Measurements from ENCODE around the gene IL1A. TPM values are rescaled to one million over a fixed set of nuclear protein-coding genes. Genes with fewer than 3 reads are reported as not detected.

Gene IL1A
- total and polyA plus RNA-seq, 2 donors: 1.3 to 1.9 TPM

DNA sequence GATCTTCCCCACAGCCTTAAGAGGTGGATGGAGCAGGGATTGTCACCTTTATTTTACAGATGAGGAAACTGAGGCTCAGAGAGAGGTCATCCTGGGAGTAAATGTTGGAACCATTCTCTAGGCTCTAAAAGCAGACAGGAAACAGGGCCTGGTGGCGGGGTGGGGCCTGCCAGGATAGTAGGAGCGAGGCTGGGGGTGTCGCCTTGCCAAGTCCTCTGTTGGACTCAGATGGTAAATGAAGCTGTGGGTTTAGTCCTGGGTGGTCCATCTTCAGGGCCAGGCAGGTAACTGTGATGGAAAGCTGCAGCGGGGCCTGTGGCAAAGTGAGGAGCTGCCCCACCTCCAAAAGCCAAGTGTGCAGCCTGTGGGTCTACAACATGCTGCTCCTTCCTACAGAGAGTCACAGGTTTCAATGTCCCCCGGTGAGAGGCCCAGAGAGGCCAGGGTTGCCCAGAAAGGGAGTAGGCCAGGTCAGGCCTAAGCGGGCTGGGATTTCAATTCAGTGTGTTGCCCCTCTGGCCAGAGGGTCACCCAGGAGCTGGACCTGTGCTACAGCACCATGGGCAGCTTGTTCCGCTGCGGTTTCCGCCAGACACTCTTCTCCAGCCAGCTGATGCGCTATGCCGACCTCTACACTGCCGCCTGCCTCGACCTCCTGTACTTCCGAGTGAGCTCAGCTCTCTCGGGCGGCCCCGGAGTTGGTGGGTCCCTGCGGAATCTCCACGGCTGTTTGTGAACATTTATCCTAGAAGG, 56.8 kb downstream of the IL1A start:
- Histone ChIP-seq H3K4me1 (ENCODE audit: insufficient read depth) (no peaks in the 10 kb centered on the region), H3K4me3 (ENCODE audit: low read depth, low read length) (no peak overlapping the region), H3K27ac (ENCODE audit: low read depth) (no peak overlapping the region), H3K36me3 (ENCODE audit: insufficient read depth) (no peaks in the 10 kb centered on the region)
- no peak for DNase-seq (ENCODE audit: extremely low spot score)
- WGBS: 87% methylated on average over 19 of the region's 19 CpGs

DNA sequence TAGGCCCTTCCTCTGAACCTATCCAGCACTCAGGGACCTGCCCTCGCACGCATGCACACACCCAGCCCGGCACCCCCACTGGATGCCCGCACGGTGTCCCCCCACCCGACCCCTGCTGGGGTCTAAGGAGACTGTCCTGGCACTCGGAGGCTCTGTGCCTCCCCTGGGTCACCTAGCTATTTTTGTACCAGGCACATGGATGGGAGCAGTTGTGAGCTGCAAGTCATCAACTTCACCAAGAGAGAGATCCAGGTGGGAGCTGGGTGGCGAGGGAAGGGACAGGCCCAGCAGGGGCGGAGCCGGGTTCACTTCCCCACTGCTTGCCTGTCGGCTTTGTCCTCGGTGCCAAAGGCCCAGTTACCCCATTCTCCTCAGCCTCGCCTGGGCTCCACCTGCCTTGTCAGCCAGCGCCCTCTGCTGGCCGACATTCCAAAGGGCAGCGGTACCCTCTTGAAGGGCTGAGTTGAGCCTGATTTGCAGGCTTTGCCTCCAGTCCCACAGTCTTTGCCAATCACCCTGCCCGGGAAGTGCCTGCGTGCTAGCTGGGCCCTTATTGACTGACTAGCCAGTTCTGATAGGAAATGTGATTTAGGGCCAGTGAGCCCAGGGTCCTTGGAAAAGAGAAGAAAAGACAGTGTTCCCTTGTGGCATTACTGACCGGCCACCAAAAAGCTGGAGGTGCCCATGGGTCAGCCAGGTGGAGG, 57.7 kb downstream of the IL1A start:
- 32% methylated on average over 19 of the region's 19 CpGs for WGBS
- peak; percentile 51 for DNase-seq (ENCODE audit: extremely low spot score)
- Histone ChIP-seq H3K4me3 (ENCODE audit: low read depth, low read length) (no peak overlapping the region), H3K27ac (ENCODE audit: low read depth) (no peak overlapping the region), H3K4me1 (ENCODE audit: insufficient read depth) (no peaks in the 10 kb centered on the region), H3K36me3 (ENCODE audit: insufficient read depth) (no peaks in the 10 kb centered on the region)

DNA sequence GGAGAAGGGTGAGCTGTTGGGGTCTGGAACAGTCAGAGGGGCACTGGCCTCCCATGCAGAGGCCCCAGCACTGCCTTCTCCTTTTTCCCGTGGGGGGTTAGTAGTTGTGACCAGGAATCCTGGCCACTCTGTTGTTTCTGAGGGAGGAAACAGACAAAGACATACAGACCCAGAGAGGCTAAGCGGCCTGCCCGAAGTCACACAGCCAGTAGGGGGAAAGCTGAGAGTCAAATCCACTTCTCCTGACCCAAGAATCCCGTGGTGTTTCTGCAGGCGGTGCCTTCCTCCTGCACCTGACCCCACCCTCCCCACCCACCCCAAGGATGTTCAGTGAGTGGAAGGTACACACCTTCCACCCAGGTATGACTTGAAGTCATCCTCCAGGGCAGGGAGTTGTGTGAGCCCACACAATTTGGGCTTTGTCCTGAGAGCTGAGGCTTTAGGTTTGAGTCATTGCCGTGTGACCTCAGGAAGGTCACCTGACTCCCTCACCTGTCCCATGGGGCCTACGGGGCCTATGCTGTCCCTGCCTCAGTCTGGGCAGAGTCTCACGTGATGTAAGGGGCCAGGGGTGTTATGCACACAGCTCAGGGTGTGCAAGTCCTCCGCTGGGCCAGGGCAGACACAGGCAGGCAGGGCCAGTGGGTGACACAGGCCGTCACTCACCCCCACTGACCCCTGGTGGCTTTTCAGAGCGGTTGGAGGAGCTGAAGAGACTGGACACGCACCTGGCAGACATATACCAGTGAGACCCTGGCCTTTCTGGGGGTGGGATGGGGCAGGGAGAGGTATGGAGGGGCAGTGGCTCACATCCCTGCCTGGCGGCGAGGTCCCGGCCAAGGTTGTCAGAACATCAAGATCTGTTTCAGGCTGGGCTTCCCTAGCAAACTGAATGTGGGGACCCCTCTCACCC, 58.5 kb downstream of the IL1A start:
- DNase-seq (ENCODE audit: extremely low spot score): no peak
- 89% methylated on average over 15 of the region's 15 CpGs for WGBS
- H3K27ac ChIP-seq (ENCODE audit: low read depth): no peak overlapping the region

GRCh38 chr2:112724591-112725525, 59.4 kb downstream of the IL1A start:
- H3K4me3 ChIP-seq (ENCODE audit: low read depth, low read length): no peak overlapping the region
- H3K4me1 ChIP-seq (ENCODE audit: insufficient read depth): no peaks in the 10 kb centered on the region
- WGBS: 85% methylated on average over 21 of the region's 21 CpGs
- H3K36me3 ChIP-seq (ENCODE audit: insufficient read depth): no peaks in the 10 kb centered on the region
- no peak for DNase-seq (ENCODE audit: extremely low spot score)
- H3K27ac ChIP-seq (ENCODE audit: low read depth): no peak overlapping the region

More for the DNA sequence above, 58.5 kb downstream of the IL1A start:
- Histone ChIP-seq H3K4me1 (ENCODE audit: insufficient read depth) (no peaks in the 10 kb centered on the region), H3K36me3 (ENCODE audit: insufficient read depth) (no peaks in the 10 kb centered on the region), H3K4me3 (ENCODE audit: low read depth, low read length) (no peak overlapping the region)

DNA sequence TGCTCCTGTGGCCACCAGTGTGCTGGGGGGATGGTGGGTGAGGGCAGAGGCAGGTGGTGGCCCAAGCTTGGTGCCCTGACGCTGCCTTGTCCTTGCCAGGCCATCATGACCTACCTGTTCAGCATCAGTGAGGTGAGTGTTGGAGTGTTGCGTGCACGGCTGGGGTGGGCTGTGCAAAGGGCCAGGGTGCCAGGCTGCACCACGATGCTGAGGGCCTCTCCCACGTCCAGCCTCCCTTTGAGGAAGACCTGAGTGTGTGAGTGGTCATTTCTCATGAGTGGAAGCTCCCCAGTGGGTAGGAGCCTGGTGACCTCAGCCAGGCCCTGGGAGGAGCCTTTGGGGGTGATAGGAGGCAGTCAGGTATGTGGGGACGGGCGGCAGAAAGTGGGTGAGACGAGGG, 60.3 kb downstream of the IL1A start:
- Histone ChIP-seq H3K4me3 (ENCODE audit: low read depth, low read length) (no peak overlapping the region), H3K36me3 (ENCODE audit: insufficient read depth) (no peaks in the 10 kb centered on the region), H3K4me1 (ENCODE audit: insufficient read depth) (no peaks in the 10 kb centered on the region), H3K27ac (ENCODE audit: low read depth) (no peak overlapping the region)
- 95% methylated on average over 8 of the region's 8 CpGs for WGBS
- DNase-seq (ENCODE audit: extremely low spot score): no peak

Other genes starting within 250 kb of the IL1A start
- 19.6 TPM for gene POLR1B, start 242.0 kb downstream of the IL1A start, total RNA-seq
- 6.4 TPM for gene POLR1B, start 242.0 kb downstream of the IL1A start, polyA plus RNA-seq
- 3.4 TPM for gene CHCHD5, start 199.9 kb downstream of the IL1A start, total RNA-seq
- gene CHCHD5, start 199.9 kb downstream of the IL1A start, polyA plus RNA-seq: 46.0 TPM
- 59.7 TPM for gene SLC20A1, start 138.6 kb downstream of the IL1A start, total RNA-seq
- gene SLC20A1, start 138.6 kb downstream of the IL1A start, polyA plus RNA-seq: 19.6 TPM
- not detected for gene NT5DC4, start 63.5 kb downstream of the IL1A start, total RNA-seq
- not detected for gene NT5DC4, start 63.5 kb downstream of the IL1A start, polyA plus RNA-seq
- gene CKAP2L, start 19.9 kb downstream of the IL1A start, total RNA-seq: 13.5 TPM
- gene CKAP2L, start 19.9 kb downstream of the IL1A start, polyA plus RNA-seq: 0.24 TPM
- gene IL1B, start 52.3 kb upstream of the IL1A start, total RNA-seq: 2.3 TPM
- gene IL1B, start 52.3 kb upstream of the IL1A start, polyA plus RNA-seq: 7.5 TPM
- gene IL37, start 126.7 kb upstream of the IL1A start, total RNA-seq: not detected
- not detected for gene IL37, start 126.7 kb upstream of the IL1A start, polyA plus RNA-seq
- not detected for gene IL36G, start 193.5 kb upstream of the IL1A start, total RNA-seq
- gene IL36G, start 193.5 kb upstream of the IL1A start, polyA plus RNA-seq: not detected
- gene IL36A, start 221.0 kb upstream of the IL1A start, total RNA-seq: not detected
- gene IL36A, start 221.0 kb upstream of the IL1A start, polyA plus RNA-seq: not detected

Measured in urinary bladder (tissue), 4 donors.